MV-4-11 (cell line): ENCODE data around the gene TIMM13.
A peak's percentile ranks its signal among the peaks of the same experiment; 100 is the strongest.

Source experiments
- DNase-seq: peaks from one replicate; lab custom pipeline; 2025; lab: John Stamatoyannopoulos, UW

The TIMM13 gene

DNA sequence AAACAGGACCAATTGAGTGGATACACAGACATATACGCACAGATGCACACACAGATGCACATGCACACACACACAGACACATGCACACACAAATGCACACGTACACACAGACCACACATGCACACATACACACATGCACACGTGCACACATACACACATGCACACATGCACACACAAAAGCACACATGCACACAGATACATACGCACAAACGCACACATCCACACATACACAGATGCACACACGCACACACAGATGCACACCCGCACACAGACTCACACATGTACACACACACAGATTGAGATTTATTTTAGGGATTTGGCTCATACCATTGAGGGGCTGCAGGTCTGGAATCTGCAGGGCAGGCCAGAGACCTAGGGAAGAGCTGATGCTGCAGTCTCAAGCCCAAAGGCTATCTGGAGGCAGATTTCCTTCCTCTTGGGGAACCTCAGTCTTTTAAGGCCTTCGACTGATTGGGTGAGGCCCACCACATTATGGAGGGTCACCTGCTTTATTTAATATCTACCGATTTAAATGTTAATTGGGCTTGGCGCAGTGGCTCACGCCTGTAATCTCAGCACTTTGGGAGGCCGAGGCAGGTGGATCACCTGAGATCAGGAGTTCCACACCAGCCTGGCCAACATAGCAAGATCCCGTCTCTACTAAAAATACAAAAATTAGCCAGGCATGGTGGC, 44.7 kb downstream of the TIMM13 start:
- no peak for DNase-seq

DNA sequence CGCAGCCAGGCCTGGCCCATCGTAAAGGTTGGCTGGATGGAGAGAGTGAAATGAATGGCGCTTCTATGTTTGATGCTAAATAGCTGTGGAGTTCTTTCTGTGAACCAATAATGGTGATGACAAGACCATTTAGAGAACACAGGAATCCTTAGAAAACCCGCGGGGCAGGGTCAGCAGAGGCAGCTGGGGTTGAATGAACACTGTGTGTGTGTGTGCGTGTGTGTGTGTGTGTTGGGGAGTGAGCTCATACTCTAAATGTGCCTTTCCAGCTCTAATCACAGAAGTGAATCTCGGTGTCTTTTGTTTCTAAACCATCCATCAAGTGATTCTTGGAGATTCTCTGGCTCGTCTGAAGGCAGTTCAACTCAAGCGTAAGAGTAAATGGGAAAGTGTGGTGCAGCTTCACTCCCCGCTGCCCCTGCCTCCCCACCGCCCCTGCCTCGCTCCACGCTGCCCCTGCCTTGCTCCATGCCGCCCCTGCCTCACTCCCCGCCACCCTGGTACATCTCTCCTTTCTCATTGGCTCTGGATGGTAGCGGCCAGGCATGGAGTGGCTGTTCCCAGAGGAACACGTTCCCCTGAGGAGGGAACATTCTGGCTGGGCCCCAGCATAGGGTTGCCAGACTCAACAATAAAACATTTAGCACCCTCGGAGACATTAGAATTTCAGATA, 46.1 kb downstream of the TIMM13 start:
- peak; percentile 22 for DNase-seq

DNA sequence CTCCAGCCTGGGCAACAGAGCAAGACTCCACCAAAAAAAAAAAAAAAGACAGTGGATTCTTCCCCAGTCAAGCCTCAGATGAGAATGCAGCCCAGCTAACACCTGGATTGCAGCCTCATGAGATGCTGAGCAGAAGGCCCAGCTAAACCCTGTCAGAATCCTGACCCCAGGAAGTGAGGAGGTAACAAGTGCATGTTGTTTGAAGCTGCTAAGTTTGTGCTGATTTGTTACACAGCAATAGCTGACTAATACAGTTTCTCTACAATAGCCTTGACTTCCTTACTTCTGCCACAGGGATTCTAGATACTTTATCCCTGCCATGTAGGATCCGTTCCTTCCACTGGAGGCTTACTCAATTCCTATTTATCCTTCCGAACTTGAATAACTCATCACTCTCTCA, 46.8 kb downstream of the TIMM13 start:
- DNase-seq, result no peak

DNA sequence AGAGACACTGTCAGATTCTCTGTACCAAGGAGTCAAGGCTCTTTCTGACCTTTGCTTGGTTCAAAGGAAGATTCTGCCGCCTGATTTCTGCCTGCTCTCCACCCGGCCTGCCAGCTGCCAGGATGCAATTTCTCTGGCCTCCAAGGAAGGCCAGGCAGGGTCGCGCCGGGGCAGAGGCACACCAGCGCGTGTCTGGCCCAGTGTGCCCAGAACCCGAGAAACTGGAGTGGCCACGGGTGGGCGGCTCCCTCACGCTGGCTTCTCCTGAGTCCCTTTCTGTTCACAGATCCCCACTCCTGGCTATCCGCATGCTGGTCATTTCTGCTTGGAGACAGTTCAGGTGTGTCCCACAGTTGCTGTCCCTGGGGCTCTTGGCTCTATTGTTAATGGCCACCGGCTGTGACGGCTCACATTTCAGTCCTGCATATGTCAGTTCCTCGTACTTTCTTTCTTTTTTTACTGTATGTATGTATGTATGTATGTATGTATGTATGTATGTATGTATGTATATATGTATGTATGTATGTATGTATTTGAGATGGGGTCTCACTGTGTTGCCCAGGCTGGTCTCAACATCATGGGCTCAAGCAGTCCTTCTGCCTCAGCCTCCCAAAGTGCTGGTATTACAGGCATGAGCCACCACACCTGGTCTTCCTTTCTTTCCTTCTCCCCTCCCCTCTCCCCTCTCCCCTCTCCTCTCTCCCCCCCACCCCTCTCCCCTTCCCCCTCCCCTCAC, 50.4 kb downstream of the TIMM13 start:
- no peak for DNase-seq
